ENCODE measurements around the gene ADCY2.

Gene ADCY2

GRCh38 chr5:7395947-7396712 is at the start of gene ADCY2:
TSS of gene ADCY2 (plus strand) at chr5:7396138. CDS start at chr5:7396297, 159 bp downstream.
- DNase-seq (ENCODE audit: insufficient read length, low spot score) (no peak), FAIRE-seq (no peak)

DNA sequence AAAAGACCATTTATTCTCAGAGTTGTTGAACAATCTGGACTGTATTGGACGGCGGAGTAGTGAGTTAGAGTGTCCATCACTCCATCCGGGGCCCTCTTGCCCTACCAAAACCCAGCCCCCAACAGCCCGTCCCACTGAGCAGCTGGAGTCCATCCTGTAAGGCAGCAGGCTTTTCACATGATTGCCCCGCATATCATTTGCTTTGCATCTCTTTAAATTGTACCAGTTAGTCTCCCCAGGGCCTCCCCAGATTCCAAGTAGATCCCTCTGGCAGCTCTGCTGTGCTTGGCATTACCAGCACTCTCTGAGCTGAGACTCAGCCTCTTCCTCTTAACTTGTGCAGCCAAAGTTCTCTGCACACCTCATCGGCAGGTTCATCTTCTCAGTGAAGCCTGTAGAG is 48.6 kb upstream of the ADCY2 start:
- FAIRE-seq = no peak

DNA sequence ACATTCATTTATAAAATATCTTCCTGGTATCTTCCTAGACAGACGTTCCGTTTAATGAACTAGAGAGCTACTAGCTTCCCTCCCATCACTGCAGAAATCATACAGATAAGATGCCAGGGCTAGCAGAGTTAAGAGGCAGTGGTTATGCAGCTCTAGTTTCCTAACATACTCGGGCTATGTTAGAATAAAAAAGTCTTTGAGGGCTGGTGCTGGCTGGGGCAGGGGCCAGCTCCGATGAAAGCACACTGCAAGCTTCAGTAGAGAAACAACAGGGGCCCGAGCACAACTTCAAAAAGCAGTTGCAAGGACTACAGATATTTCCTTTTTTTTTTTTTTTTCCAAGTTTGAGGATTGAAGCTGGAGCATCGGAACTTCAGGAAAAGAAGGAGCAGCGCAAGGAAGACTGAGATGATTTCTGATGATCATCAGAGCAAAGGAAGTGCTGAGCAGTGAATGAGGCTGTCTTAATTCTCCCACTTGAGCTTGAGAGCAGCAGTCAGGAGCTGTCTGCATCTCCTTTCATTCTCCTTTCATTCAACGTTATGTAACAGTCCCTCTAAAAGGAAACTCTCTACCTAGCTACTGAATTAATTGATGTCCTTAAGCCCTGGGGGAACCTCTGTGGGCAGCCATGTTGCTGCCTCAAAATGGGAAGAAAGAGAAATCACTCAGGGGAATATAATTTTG is 47.6 kb upstream of the ADCY2 start:
- FAIRE-seq = no peak
- no peak for DNase-seq (ENCODE audit: insufficient read length, low spot score)

More for the DNA sequence above, 48.6 kb upstream of the ADCY2 start:
- DNase-seq (ENCODE audit: insufficient read length, low spot score) = no peak

DNA sequence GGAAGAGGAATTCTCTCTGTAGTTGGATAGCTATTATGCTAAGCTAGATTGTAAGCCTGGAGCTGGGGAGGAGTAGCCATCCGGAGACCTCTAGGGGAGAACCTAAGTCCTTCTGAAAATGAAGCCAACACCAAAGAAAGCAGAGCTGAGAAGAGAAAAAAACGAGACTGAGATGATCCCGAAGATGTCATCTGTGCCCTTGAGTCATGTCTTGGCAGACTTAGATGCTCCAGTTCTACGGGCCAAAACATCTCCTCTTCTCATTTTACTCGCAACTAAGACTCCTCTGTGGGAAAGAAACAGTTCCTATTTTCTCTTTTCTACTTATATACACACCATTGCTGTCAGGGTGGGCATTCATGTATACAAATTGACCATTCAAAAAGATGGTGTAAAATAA is 34.3 kb upstream of the ADCY2 start:
- no peak for DNase-seq (ENCODE audit: insufficient read length, low spot score)
- FAIRE-seq = no peak

GRCh38 chr5:7363067-7363677 is 32.8 kb upstream of the ADCY2 start:
- FAIRE-seq (no peak), DNase-seq (ENCODE audit: insufficient read length, low spot score) (no peak)

- no peak for FAIRE-seq
- no peak for DNase-seq (ENCODE audit: insufficient read length, low spot score)
Observed at GRCh38 chr5:7364226-7364875, 31.6 kb upstream of the ADCY2 start.

- DNase-seq (ENCODE audit: insufficient read length, low spot score) = no peak
- no peak for FAIRE-seq
Observed at GRCh38 chr5:7367780-7368179, 28.2 kb upstream of the ADCY2 start.

GRCh38 chr5:7372399-7372798 is 23.5 kb upstream of the ADCY2 start:
- FAIRE-seq = no peak

DNA sequence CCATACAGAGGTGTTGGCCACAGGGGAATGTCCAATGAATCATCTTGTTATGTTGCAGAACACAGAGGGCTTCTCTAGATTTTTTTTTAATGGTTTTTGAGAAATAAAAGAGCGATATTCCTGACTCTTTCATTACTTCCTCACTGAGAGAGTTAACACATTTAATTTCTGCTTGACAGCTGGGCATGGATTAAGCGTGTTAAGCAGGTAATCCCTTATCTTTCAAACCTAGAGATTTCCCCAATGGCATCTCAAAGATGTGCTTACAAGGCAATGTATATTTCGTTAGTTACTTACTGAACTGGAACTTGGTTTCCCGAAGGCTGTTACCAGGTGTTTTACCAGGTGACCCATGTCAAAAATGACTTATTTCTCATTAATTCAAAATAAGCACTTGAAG is 21.8 kb upstream of the ADCY2 start:
- FAIRE-seq (no peak), DNase-seq (ENCODE audit: insufficient read length, low spot score) (no peak)

More at GRCh38 chr5:7372399-7372798, 23.5 kb upstream of the ADCY2 start:
- DNase-seq (ENCODE audit: insufficient read length, low spot score) = no peak

- FAIRE-seq (no peak), DNase-seq (ENCODE audit: insufficient read length, low spot score) (no peak)
Observed at GRCh38 chr5:7375457-7375856, 20.5 kb upstream of the ADCY2 start.

DNA sequence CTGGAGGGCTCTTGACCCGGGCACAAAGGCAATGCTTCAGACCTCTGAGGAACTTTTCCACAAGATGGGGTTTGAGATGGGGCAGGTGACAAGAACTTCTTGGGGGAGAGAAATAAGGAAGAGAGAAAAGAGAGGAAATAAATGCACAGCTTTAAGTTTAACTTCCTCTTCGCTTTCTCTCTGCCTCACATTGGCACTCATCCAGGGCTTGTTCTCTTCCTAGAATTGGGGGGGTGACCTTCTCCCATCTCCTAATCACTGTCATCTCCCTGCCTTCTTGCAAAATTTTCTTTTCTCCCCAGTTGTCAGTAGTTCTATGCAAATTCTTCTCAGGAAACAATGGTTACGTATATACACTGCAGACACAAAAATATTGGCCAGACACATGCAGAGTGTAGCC is 19.1 kb upstream of the ADCY2 start:
- no peak for DNase-seq (ENCODE audit: insufficient read length, low spot score)
- no peak for FAIRE-seq

- DNase-seq (ENCODE audit: insufficient read length, low spot score) (no peak), FAIRE-seq (no peak)
Observed at GRCh38 chr5:7377761-7378160, 18.2 kb upstream of the ADCY2 start.

GRCh38 chr5:7382588-7382987 is 13.3 kb upstream of the ADCY2 start:
- no peak for DNase-seq (ENCODE audit: insufficient read length, low spot score)
- no peak for FAIRE-seq

DNA sequence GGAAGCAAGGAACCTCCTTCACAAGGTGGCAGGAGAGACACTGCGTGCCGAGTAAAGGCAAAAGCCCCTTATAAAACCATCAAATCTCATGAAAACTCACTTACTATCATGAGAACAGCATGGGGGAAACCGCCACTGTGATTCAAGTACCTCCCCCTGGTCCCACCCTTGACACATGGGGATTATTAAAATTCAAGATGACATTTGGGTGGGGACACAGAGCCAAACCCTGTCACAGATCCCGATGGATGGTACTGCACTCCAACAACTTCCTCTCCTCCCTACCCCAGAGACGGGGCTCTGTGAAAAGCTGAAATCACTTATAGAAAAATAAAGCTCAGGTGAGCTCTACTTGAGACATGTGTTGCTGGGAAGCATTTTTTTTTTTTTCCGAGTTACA is 10.3 kb upstream of the ADCY2 start:
- DNase-seq (ENCODE audit: insufficient read length, low spot score) (no peak), FAIRE-seq (no peak)

- DNase-seq (ENCODE audit: insufficient read length, low spot score) (no peak), FAIRE-seq (no peak)
Observed at GRCh38 chr5:7388553-7388952, 7.4 kb upstream of the ADCY2 start.

GRCh38 chr5:7391215-7391614 is 4.7 kb upstream of the ADCY2 start:
- no peak for FAIRE-seq

DNA sequence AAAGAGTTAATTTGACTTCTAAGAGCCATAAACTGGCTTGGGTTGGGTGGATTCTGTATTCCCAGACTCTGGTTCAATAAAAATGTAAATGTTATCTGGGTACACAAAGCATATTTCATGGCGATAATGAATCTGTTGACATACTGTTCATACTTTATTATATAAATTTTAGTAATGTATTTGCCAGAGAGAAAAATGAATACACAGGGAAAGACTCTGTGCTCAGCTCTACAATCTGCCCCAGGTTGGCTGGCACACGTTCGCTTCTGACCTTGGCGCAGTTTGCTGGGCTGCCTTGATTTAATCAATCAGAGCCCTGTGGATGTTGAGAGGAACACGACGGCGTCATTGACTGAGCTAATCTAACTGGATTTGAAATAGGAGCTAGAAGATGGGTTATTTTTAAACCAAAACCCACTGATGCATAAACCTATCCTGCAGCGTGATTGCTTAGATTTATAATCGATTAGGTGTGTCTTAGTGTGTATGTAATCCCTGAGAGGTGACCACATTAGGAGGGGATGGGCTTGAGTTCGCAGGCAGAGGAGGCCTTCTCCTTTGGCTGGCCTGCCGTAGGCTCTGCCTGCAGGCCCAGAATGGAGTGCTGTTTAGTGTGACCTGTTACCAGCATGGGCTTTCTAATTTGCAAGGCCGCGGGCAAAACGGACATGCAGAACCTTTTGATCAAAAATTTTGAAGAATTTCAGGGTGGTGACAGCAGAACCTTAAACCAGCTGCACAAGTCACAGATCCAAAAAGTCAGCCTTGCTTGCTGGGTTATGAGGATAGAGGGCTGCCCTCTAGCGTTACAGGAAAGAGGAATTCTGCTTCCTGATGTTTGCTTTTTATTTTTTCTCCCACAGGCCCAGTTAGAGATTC is 3.9 kb upstream of the ADCY2 start:
- DNase-seq (ENCODE audit: insufficient read length, low spot score) (no peak), FAIRE-seq (peak; percentile 47)

More at GRCh38 chr5:7391215-7391614, 4.7 kb upstream of the ADCY2 start:
- DNase-seq (ENCODE audit: insufficient read length, low spot score) = no peak

- no peak for FAIRE-seq
- no peak for DNase-seq (ENCODE audit: insufficient read length, low spot score)
Observed at GRCh38 chr5:7392693-7393024, 3.3 kb upstream of the ADCY2 start.

GRCh38 chr5:7393921-7394799 is 1.8 kb upstream of the ADCY2 start:
- FAIRE-seq (no peak), DNase-seq (ENCODE audit: insufficient read length, low spot score) (no peak)

All from GM19239 (cell line).